NCI-H82 treated with DMSO at 0.1 percent for 48 hours (cell line): ENCODE measurements around the gene RANBP17.

Source experiments
- DNase-seq: peaks from one replicate; lab custom pipeline; 2025; ENCODE audit not compliant: unreplicated experiment; lab: John Stamatoyannopoulos, UW

The RANBP17 gene

GRCh38 chr5:171080186-171080938 lies 218.5 kb downstream of the RANBP17 start:
- no peak for DNase-seq

- no peak for DNase-seq
Measured at GRCh38 chr5:171081319-171081718, 219.5 kb downstream of the RANBP17 start.

GRCh38 chr5:171092194-171092593 lies 230.4 kb downstream of the RANBP17 start:
- no peak for DNase-seq

DNA sequence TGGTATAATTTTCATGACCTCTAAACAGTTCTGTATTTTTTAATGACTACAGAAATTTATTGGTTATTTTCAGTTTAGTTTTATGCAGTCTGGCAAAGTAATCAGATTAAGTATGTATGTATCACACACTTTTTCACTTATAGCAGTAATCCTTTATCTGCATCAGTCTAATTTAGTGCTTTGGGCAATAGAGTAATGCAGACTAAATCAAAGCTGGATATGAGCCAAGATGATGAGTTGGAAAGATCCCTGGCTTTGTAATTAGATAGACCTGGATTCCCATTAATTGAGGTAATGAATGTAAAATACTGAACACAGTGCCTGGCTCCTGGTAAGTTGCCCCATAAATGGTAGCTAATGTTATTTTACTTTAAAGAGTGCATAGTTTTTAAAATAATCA lies 231.8 kb downstream of the RANBP17 start:
- no peak for DNase-seq

GRCh38 chr5:171094356-171094755 lies 232.5 kb downstream of the RANBP17 start:
- DNase-seq = no peak

GRCh38 chr5:171102877-171103610 lies 241.2 kb downstream of the RANBP17 start:
- no peak for DNase-seq

DNA sequence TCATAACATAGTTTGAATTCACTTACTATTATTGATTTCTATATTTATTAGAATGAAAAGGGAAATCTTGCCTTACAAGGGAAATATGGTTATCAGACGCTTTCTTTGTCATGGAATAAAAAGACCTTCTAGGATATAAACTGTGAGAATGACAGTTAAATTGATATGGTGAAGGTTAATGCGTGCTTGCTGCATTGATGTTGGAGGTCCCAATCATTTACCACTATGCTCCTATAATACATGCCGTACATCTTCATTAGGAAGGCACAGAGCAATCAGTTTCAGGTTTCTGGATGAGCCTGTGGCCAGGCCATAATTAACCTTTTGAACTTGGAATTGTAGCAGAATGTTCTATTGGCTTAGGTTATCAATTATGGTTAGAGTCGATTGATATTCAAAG lies 245.9 kb downstream of the RANBP17 start:
- no peak for DNase-seq

- no peak for DNase-seq
Measured at GRCh38 chr5:171115519-171115918, 253.7 kb downstream of the RANBP17 start.

DNA sequence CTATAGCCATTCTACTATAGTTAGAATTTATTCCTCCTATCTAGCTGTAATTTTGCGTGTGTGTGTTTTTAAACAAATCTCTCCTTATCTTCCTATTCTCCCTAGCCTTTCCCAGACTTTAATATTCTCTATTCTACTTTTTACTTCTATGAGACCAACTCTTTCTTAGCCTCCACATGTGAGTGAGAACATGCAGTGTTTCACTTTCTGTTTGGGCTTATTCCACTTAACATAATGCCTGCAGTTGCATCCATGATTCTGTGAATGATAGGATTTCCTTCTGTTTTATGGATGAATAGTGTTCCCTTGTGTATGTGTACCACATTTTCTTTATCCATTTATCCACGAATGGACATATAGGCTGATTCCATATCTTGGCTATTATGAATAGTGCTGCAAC lies 254.9 kb downstream of the RANBP17 start:
- no peak for DNase-seq

DNA sequence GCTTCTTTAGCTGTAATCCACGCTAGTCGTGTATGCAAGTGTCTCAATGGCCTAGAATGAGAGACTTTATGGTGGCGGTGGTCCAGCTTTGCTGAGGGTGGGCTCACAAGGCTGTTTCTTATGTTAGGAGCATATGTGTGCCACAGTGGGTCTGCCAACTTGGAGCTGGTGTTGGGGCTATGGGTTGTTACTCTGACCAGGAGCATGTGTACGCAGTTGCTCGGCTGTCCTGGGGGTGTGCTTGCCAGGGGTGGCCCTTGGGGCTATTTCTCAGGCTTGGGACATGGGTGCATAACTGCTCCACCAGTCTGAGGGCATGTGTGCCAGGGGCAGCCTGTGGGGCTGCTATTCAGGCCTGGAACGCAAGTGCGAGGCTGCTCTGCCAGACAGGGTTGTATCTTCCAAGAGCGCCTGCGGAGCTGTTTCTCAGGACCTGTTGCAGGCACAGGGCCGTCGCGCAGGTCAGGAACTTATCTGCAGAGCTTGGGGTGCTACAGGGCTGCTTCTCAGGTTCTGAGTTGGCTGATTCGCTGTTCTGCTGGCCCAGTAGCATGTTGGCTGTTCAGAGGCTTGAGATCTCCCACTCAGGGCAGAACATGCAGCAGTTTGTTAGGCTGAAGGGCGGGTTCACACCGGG lies 259.3 kb downstream of the RANBP17 start:
- no peak for DNase-seq

GRCh38 chr5:171121638-171122037 lies 259.8 kb downstream of the RANBP17 start:
- no peak for DNase-seq

GRCh38 chr5:171122372-171122771 lies 260.6 kb downstream of the RANBP17 start:
- DNase-seq = no peak

DNA sequence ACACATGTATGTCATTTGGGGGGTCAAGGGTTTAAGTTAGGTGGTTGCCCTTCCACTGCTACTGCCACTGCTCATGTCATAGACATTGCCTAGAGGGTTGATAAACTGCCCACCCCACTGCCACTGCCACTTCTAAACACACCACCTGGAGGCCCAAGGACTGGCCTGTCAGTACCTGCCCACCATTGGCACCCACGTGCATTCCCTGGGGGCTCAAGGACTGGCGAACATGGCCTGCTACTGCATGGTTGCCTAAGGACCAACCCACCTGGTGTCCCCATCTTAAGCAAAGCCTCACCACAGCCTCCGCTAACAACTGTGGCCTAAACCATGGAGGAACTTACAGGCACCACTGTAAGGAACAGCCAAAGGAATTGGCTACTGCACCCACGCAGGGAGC lies 261.6 kb downstream of the RANBP17 start:
- DNase-seq = no peak

DNA sequence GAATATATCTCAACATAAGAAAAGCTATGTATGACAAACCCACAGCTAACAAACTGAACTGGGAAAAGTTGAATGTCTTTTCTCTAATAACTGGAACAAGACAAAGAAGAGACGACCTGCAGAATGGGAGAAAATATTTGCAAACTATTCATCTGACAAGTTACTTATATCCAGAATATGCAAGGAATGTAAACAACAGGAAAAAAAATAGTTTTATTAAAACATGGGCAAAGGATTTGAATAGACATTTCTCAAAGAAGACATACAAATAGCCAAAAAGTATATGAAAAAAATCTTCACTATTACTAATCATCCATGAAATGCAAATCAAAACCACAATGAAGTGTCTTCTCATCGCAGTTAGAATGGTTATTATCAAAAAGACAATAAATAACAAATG lies 265.5 kb downstream of the RANBP17 start:
- DNase-seq = no peak

DNA sequence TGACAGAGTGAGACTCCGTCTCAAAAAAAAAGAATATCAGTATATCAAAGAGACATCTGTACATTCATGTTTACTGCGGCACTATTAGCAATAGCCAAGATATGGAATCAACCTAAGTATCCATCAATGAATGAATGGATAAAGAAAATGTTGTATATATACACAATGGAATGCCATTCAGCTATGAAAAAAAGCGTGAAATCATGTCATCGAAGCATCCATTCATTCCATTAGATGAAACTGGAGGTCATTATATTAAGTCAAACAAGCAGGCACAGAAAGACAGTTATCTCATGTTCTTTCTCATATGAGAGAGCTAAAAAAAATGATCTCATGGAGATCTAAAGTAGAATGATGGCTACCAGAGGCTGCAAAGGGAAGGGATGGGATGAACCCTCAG lies 266.3 kb downstream of the RANBP17 start:
- no peak for DNase-seq

GRCh38 chr5:171129308-171129707 lies 267.5 kb downstream of the RANBP17 start:
- no peak for DNase-seq

DNA sequence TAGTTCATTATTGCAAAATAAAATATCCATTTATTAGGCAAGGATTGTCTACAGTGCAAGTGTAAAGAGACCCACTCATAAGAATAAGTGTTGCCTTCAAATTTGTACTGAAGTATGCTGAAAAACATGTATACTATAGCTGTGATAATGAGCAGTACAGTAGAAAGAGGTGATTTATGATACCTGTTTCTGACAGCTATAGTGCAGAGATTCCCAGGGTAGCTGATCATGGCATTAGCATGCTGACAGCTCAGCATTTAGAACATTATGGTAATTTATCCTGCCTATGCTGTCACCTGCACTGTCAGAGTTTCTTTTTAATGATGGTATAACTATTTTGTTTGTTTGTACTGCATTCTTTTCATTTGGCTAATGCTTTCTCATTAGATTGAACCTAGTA lies 269.7 kb downstream of the RANBP17 start:
- DNase-seq = no peak

DNA sequence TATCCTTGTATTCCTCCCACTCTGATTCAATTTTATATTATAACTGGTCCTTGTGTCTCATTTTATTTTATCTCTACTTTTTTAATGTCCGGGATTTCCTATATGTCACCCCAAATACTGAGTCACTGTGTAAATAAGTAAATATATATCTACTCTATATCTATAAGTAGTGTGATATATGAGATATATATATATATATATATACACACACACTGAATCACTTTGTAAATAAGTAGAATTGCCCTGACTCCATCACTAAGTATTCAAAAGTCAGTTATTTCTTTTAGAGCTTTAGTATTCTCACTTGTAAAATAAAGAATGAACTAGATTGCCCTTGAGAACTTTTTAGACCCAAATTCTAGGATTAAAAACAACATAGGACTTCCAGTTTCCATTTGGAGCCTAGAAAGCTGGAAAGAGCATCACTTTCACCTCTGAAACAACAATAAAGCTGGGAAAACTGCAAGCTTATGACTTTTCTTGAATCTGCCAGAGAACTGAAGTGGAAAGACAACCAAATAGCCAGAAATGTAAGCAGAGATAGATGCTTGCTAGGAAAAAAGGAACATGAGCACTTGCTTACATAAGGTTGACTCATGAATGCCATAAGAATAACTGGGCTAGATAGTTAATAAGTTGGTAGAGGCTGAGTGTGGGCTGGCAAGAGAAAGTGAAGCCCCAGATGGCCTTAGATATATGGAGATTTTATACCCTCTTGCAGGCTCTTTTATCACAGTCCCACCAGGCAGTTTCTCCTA lies 276.1 kb downstream of the RANBP17 start:
- DNase-seq = no peak

- DNase-seq = no peak
Measured at GRCh38 chr5:171139227-171139626, 277.4 kb downstream of the RANBP17 start.

DNA sequence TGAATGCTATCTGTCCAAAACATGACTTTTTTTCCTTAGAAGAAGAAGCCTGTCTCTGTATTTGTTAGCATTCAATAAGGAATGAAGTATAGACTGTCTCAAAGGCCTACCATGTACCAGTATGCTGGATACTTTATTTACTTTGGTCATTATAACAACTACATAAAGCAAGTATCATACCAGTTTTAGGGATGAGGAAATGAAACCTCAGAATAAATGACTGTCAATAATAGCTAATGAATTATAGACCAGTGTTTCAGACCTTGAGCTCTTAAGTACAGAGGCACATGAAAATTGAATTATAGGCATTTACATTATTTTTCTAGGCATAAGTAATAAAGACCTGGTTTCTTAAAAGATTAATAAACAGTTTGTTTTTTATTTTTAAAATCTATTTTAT lies 280.8 kb downstream of the RANBP17 start:
- DNase-seq = no peak

- DNase-seq = no peak
Measured at GRCh38 chr5:171143171-171143570, 281.4 kb downstream of the RANBP17 start.
